HepG2 (cell line): ENCODE measurements around the gene GP1BA. TPM values are rescaled to one million over a fixed set of nuclear protein-coding genes. Genes with fewer than 3 reads are reported as not detected.

ENCODE experiments used
- BCL3 ChIP-seq: sonication (generic); formaldehyde crosslinking; IDR thresholded peaks from 2 replicates; pipeline ENCODE4 v1.5.1; 2020; ENCODE audit warnings: mild to moderate bottlenecking, missing genetic modification reagents, moderate library complexity
- CHD2 ChIP-seq: IDR thresholded peaks from 2 replicates; pipeline ENCODE4 v1.6.1; 2011; ENCODE audit warnings: low read depth, low read length, improper control_type of control experiment
- ELF1 ChIP-seq: sonication (generic); formaldehyde crosslinking; IDR thresholded peaks from 2 replicates; pipeline ENCODE4 v1.4.0; 2020; ENCODE audit warnings: missing genetic modification reagents
- JUNB ChIP-seq: sonication (generic); formaldehyde crosslinking; IDR thresholded peaks from 2 replicates; pipeline ENCODE4 v1.8.0; 2022; ENCODE audit warnings: missing genetic modification reagents, mild to moderate bottlenecking, borderline replicate concordance
- KLF15 ChIP-seq: sonication (generic); formaldehyde crosslinking; IDR thresholded peaks from 2 replicates; pipeline ENCODE4 v1.8.1; 2023; ENCODE audit warnings: borderline replicate concordance, mild to moderate bottlenecking, inconsistent platforms, missing genetic modification reagents, mixed read lengths
- NBN ChIP-seq: fragments of 450-650 bp; conservative IDR thresholded peaks from 2 replicates; pipeline ENCODE4 v1.6.1; 2017
- NR2F1 ChIP-seq, 2 experiments: fragments of 450-650 bp in 1 of 2; formaldehyde crosslinking in 1 of 2; IDR thresholded peaks; 2 replicates each; pipeline versions ENCODE4 v1.5.0 to v1.6.1; 2016 to 2020; ENCODE audit warnings: mild to moderate bottlenecking in 1 of 2, missing compliant biosample characterization in 1 of 2, missing genetic modification reagents in 1 of 2, moderate library complexity in 1 of 2
- PAF1 ChIP-seq: IDR thresholded peaks from 2 replicates; pipeline ENCODE4 v1.6.1; 2016; ENCODE audit warnings: missing genetic modification reagents, missing compliant biosample characterization
- RFXAP ChIP-seq: sonication (generic); formaldehyde crosslinking; IDR thresholded peaks from 2 replicates; pipeline ENCODE4 v1.4.0; 2020; ENCODE audit warnings: missing genetic modification reagents, borderline replicate concordance
- STAT5B ChIP-seq: sonication (generic); formaldehyde crosslinking; IDR thresholded peaks from 2 replicates; pipeline ENCODE4 v1.4.0; 2020; ENCODE audit warnings: missing genetic modification reagents
- TBP ChIP-seq: sonication (generic); formaldehyde crosslinking; IDR thresholded peaks from 2 replicates; pipeline ENCODE4 v1.5.0; 2020; ENCODE audit warnings: missing genetic modification reagents
- ZFP62 ChIP-seq: sonication (generic); formaldehyde crosslinking; IDR thresholded peaks from 2 replicates; pipeline ENCODE4 v1.4.0; 2020; ENCODE audit warnings: missing genetic modification reagents
- ZIK1 ChIP-seq: sonication (generic); formaldehyde crosslinking; IDR thresholded peaks from 2 replicates; pipeline ENCODE4 v1.5.0; 2020; ENCODE audit warnings: mild to moderate bottlenecking, low read depth, missing genetic modification reagents, borderline replicate concordance
- ZNF224 ChIP-seq: sonication (generic); formaldehyde crosslinking; IDR thresholded peaks from 2 replicates; pipeline ENCODE4 v1.5.0; 2020; ENCODE audit warnings: mild to moderate bottlenecking, missing genetic modification reagents
- ZNF260 ChIP-seq: sonication (generic); formaldehyde crosslinking; IDR thresholded peaks from 2 replicates; pipeline ENCODE4 v1.4.0; 2020; ENCODE audit warnings: missing genetic modification reagents, low read depth, mild to moderate bottlenecking, borderline replicate concordance
- ZNF468 ChIP-seq: sonication (generic); formaldehyde crosslinking; IDR thresholded peaks from 2 replicates; pipeline ENCODE4 v1.8.0; 2022; ENCODE audit warnings: mild to moderate bottlenecking, moderate library complexity, missing genetic modification reagents
- ZNF83 ChIP-seq: sonication (generic); formaldehyde crosslinking; IDR thresholded peaks from 2 replicates; pipeline ENCODE4 v1.4.0; 2020; ENCODE audit warnings: missing genetic modification reagents, mild to moderate bottlenecking, borderline replicate concordance
- ZNF850 ChIP-seq: sonication (generic); formaldehyde crosslinking; conservative IDR thresholded peaks from 2 replicates; pipeline ENCODE4 v1.9.0; 2021; ENCODE audit warnings: mild to moderate bottlenecking, missing genetic modification reagents
- polyA plus RNA-seq, 8 experiments: library from polyadenylated mRNA; depleted of rRNA in 3 of 8; stranded (reverse) in 7 of 8; unstranded in 1 of 8; fragments of >200 nt; fragmentation: Illumina TruSeq in 4 of 8; extraction: Trizol in 4 of 8; gene quantifications; 2 replicates each; pipeline versions ENCODE4 v1.2.1 to v1.2.3, GENCODE V29; 2011 to 2016; ENCODE audit warnings: low read depth in 4 of 8, missing spikeins in 1 of 8, mixed read lengths in 1 of 8; ENCODE audit not compliant: insufficient read depth in 1 of 8
- total RNA-seq, 5 experiments: library from RNA; depleted of rRNA; stranded (reverse); fragments of >200 nt; fragmentation: Illumina TruSeq; extraction: Trizol; gene quantifications; 2 replicates each; pipeline ENCODE4 v1.2.3, GENCODE V29; 2016; ENCODE audit warnings: low read depth in 1 of 5
- TF ChIP-seq, protein P1 (sequence below): sonication (generic); formaldehyde crosslinking; IDR thresholded peaks from 2 replicates; pipeline ENCODE4 v1.4.0; 2020; ENCODE audit warnings: missing genetic modification reagents
- TF ChIP-seq, protein P2 (sequence below): sonication (generic); formaldehyde crosslinking; IDR thresholded peaks from 2 replicates; pipeline ENCODE4 v1.5.0; 2020; ENCODE audit warnings: missing genetic modification reagents, mild to moderate bottlenecking, borderline replicate concordance

GP1BA gene
- total and polyA plus RNA-seq, 2 of the 13 experiments (the other 11 are each of a cell fraction or from before 2014, with no cell fraction given) = not detected

GRCh38 chr17:4950075-4950745, 18.1 kb downstream of the GP1BA start (continued):
- TF ChIP-seq, protein P1, sequence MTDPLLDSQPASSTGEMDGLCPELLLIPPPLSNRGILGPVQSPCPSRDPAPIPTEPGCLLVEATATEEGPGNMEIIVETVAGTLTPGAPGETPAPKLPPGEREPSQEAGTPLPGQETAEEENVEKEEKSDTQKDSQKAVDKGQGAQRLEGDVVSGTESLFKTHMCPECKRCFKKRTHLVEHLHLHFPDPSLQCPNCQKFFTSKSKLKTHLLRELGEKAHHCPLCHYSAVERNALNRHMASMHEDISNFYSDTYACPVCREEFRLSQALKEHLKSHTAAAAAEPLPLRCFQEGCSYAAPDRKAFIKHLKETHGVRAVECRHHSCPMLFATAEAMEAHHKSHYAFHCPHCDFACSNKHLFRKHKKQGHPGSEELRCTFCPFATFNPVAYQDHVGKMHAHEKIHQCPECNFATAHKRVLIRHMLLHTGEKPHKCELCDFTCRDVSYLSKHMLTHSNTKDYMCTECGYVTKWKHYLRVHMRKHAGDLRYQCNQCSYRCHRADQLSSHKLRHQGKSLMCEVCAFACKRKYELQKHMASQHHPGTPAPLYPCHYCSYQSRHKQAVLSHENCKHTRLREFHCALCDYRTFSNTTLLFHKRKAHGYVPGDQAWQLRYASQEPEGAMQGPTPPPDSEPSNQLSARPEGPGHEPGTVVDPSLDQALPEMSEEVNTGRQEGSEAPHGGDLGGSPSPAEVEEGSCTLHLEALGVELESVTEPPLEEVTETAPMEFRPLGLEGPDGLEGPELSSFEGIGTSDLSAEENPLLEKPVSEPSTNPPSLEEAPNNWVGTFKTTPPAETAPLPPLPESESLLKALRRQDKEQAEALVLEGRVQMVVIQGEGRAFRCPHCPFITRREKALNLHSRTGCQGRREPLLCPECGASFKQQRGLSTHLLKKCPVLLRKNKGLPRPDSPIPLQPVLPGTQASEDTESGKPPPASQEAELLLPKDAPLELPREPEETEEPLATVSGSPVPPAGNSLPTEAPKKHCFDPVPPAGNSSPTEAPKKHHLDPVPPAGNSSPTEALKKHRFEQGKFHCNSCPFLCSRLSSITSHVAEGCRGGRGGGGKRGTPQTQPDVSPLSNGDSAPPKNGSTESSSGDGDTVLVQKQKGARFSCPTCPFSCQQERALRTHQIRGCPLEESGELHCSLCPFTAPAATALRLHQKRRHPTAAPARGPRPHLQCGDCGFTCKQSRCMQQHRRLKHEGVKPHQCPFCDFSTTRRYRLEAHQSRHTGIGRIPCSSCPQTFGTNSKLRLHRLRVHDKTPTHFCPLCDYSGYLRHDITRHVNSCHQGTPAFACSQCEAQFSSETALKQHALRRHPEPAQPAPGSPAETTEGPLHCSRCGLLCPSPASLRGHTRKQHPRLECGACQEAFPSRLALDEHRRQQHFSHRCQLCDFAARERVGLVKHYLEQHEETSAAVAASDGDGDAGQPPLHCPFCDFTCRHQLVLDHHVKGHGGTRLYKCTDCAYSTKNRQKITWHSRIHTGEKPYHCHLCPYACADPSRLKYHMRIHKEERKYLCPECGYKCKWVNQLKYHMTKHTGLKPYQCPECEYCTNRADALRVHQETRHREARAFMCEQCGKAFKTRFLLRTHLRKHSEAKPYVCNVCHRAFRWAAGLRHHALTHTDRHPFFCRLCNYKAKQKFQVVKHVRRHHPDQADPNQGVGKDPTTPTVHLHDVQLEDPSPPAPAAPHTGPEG (CRISPR knock-in tag) = no peak
- TF ChIP-seq ZFP62 (CRISPR knock-in tag) = no peak
- TF ChIP-seq NR2F1 (CRISPR knock-in tag; IDR thresholded peaks at IDR 0.05) = no peak
- no peak for TF ChIP-seq ZNF850 (CRISPR knock-in tag)
- no peak; the same call in 1 of the 2 replicates for TF ChIP-seq ELF1 (CRISPR knock-in tag)
- no peak for TF ChIP-seq CHD2
- no peak for TF ChIP-seq ZNF224 (CRISPR knock-in tag)
- no peak for TF ChIP-seq ZNF83
- TF ChIP-seq, protein P2, sequence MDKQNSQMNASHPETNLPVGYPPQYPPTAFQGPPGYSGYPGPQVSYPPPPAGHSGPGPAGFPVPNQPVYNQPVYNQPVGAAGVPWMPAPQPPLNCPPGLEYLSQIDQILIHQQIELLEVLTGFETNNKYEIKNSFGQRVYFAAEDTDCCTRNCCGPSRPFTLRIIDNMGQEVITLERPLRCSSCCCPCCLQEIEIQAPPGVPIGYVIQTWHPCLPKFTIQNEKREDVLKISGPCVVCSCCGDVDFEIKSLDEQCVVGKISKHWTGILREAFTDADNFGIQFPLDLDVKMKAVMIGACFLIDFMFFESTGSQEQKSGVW (CRISPR knock-in tag) = no peak
- no peak for TF ChIP-seq BCL3 (CRISPR knock-in tag)
- no peak for TF ChIP-seq ZIK1
- TF ChIP-seq KLF15 (CRISPR knock-in tag) = peak; percentile 17; the same call in 1 of the 2 replicates
- TF ChIP-seq JUNB (CRISPR knock-in tag) = no peak
- no peak for TF ChIP-seq STAT5B
- no peak for TF ChIP-seq NBN
- no peak for TF ChIP-seq ZNF260 (CRISPR knock-in tag)
- no peak for TF ChIP-seq TBP (CRISPR knock-in tag)
- TF ChIP-seq ZNF468 (CRISPR knock-in tag) = no peak
- TF ChIP-seq PAF1 = no peak
- TF ChIP-seq RFXAP (CRISPR knock-in tag) = no peak
